Stimulated activated CD8-positive, alpha-beta memory T cell treated with anti-CD3 and anti-CD28 coated beads, Interleukin-12 subunit alpha, Interleukin-12 subunit beta, amount 100 ng/mL, for 1 hour (primary cell): ENCODE measurements around the gene SPAG5.

Experiments
- DNase-seq: peaks from one replicate; pipeline ENCODE4 v3.0.0-alpha.2; 2020; ENCODE audit warnings: low read depth

Gene SPAG5

DNA sequence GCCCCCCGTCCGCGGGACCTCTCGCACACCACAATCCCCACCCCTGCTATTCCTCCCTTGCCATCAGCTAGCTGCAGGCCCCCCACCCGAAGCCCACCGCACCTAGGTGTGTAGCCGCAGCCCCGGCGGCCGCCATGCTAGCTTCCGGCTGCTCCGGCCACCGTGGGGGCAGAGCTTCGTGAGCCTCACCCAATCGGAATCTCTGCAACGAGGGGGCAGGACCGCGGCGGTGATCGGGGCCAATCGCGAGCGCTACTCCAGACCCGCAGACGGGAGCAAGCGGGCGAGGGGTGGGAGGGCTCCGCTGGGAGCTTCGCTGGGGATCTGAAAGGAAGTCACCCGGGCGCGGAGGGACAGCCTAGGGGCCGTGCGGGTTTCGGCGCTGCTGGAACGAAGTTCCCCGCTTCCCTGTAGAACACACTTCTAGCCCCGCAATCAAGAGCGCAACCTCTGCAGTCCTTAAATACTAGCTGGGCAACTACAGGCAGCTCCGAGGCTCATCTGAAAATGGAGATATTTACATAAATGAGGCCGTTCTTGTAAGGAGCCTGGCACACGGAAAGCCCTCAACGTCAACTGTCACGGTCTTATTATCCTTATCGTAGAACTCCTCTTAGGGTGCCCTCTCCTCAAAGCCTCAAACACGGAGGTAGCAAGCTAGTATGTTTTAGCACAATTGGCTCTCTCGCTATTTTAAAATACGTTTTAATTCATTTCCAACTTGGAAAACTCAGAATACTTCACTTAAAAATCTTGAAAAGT is 27.3 kb downstream of the SPAG5 start, which contains the start of gene PIGS:
Gene PIGS (minus strand): TSS at position 164 of the 762 bp plus-strand sequence. CDS start 28 bp downstream, at position 136.
- DNase-seq, result peak; percentile 87

DNA sequence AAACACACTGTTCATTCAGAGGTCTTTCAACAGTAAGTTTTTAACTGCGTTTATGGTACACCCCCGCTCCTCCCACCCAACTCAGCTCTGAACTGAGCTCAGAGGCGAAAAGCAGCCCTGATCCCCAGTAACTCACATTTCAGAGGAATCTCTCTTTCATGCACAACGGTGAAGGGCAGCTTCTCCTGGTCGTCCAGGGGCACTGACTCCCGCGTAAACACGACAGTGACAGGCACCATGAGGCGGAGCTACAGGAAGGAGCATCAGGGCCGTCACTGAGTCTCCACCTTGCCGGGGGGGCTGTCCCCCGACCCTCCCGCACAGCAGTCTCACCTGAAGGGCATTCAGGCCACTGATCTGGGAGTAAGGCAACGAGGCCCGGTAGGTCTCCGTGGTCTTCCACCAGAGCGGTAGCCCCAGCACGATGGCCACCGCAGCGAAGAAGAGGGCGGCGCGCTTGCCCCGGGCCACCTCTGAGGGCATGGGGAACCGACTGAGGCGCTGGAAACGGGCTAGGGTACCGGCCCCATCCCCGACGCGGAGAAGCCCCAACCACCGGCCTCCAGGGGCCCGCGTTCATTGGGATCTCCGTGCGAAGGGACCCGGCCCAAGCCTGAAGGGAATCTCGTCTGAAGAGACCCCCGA is 28.0 kb downstream of the SPAG5 start:
- DNase-seq, result peak; percentile 15

DNA sequence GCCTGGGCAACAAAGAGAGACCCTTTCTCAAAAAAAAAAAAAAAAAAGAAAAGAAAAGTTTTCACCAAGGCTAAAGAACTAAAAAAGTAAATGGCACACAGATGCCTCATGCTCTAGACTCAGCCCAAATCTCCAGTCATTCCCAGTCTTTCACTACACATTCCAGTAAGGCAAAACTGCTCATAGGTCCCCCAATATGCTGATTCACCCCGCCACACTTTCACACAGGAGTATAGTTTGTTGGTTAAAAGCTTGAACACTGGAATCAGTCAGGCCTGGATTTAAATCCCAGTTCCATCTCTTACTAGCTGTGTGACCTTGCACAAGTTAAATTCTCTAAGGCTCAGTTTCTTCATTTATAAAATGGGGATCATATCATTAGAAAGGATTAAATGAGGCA is 29.4 kb downstream of the SPAG5 start:
- DNase-seq, result no peak

DNA sequence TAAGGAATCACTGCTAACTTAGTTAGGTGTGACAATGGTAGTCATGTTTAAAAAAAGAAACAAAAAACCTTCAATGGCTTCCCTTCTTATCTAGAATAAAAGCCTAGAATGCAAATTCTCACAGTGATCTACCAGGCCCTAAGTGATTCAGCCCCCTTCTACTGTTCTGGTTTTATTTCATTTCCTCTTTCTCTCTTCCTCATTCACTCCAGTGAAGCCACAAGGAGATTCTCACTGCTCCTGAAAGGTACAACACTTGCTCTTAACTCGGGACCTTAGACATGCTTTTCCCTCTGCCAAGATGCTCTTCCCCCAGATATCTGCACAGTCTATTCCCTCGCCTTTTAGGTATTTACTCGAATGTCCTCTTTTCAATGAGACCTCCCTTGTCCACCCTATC is 31.2 kb downstream of the SPAG5 start:
- DNase-seq, result no peak

DNA sequence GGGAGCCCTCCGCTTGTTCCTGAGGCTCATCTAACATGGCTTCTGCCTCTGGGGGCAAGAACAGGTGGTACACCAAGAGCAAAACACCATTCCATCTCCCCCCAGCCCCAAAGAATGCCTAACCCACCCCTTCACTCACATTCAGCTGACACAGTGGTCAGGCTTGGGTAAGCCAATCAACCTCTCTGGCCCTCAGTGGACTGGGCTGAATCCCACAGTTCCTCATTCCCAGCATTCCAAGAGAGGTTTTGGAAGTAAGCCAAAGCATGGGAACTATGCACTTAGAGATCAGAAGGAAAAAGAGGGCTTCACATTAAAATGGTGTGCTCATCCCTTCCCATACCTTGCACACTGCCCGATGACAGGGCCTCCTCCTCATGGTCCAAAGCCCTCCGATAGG is 35.4 kb downstream of the SPAG5 start:
- no peak for DNase-seq

DNA sequence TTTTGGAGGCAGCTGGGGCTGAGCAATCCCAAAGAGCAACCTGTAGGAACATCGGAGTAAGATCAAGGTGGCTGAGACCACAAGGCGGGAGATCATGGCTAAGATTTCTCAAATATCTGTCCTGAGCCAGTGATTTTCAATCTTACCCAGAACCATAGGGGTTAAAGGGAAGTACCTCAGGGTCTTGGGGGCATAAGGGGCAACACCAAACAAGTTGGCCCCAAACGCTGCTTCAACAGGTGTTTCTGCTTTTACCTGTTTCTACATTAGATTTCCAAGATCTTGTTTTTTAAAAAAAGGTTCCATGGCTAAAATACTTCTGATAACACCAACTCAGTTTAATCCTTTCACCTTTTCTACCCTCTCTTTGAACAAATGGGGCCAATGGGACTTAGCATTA is 43.8 kb downstream of the SPAG5 start:
- DNase-seq, result no peak

DNA sequence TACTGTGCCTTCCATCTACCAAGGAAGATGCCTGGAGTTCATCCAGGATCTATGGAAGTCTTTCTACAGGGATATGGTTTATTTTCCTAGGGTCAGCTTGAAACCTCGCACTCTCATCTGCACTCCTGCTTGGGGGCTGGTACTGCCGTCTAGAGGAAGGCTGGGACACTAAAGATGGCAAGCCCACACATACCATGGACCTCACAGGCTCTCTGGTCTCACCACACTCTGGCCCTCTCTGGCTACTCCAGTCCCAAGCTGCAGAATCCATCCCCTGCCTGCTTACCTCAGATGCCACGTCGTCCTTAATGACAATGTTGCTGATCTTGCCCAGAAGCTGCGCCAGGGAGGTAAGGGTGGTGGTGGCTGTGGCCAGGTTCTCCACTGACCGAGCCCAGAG is 44.3 kb downstream of the SPAG5 start:
- DNase-seq, result no peak

DNA sequence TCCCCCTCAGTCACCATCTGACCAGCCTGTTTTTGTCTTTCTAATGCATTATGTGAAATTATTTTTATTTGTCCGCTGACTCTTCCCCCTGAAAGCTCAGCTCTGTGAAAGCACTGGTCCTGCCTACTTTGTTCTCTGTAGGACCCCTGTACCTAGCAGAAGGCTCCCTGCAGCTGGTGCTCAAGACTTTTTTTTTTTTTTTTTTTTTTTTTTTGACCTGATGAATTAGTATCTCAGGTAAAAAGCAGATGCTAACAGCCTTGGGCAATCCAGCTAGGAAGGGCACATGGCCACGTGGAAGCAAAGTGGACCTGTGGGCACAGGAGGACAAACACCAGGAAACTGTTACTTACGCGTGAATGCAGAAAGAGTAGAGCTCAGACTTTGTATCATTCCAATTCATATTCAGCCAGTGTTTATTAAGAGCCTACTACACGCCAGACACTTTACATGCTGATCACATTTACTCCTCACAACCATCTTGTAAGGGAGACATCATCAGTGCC is 45.8 kb downstream of the SPAG5 start:
- DNase-seq, result no peak

DNA sequence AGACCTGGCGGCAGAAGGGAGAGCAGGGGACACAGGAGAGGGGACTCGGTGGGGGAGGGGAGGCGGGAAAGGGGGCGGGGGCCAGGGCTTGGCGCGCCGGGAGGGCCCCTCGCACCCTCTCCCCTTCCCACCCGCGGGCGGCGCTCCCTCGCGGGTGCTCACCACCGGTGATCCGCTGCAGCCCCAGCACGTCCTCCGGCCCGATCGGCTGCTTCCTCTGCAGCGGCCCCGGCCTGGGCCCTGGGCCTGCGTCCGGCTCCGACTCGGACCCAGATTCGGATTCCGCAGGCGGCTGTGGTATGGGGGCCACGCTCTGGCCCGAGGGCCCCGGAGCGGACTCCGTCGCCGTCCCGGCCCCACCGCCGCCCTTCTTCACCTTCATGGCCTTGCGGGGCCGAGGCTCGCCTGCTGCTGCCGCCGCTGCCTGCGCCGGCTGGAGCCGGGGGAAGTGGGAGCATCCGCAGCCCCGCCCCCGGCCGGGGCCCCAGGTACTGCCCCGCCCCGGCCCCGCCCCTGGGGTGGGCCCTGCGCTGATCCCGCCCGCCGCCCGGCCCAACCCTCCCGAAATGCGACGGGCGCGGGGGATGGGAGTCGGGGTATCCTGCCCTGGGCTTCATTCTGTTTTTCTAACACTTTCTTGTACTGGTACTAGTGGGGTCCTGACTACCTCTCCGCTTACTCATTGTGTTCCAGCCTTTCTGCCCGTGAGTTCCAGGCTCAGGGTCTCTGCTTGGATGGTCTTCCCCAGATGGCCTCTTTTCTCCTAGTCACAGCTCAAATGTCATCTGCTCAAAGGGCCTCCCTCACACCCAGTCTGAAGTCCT is 46.4 kb downstream of the SPAG5 start, which contains the start of gene UNC119:
Gene UNC119 (minus strand): TSS at position 449 of the 824 bp plus-strand sequence. CDS start 67 bp downstream, at position 382.
- peak; percentile 61 for DNase-seq

DNA sequence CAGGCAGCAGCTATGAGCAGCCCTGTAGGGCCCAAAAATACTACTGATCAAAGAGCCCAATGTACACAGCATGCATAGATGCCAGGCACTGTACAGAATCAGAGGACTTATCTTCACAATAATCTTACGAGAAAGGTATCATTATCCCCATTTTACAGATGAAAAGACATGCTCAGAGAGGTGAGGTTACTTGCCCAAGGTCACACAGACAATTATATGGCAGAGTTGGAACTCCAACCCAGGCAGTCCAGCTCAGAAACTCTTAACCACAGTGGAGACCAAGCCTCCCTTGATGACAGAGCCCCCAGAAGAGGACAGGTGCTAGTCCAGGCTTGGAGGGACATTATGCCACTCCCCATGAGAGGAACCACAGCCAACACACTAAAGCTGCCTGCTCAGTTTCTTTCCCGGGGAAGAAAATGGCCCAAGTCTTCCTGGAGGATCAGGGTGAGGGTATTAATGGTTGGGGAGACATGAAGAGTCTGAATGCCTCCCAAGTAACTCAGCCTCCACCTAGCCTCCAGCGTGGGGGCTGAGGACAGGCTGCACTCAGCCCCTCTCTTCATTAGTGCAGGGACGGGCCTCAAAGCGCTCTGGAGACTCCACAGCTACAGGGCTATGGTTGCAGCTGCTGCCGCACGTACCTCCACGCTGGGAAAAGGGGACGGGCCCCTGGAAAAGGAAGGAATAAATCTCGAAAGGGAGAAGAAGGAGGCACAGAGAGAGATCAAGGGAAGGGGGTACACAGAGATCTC is 47.2 kb downstream of the SPAG5 start:
- no peak for DNase-seq

DNA sequence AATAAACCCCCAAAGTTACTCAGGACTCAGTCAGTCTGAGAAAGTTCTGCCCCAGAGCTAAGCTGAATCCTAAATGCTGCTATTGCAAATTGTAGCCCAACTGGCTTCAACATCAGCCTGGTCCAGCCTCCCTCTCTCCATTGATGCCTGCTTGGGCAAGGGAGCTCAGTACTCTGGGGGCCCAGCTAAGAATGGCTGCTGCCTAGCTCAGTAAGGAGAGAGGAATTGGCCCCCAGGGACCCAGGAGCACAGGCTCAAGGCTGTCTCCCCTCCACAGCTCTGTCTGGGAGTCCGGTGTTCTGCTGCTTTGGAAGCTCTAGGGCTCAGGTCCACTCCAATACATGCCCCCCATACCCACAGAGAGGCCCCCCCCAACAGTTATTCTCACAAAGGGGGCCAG is 48.0 kb downstream of the SPAG5 start:
- no peak for DNase-seq

DNA sequence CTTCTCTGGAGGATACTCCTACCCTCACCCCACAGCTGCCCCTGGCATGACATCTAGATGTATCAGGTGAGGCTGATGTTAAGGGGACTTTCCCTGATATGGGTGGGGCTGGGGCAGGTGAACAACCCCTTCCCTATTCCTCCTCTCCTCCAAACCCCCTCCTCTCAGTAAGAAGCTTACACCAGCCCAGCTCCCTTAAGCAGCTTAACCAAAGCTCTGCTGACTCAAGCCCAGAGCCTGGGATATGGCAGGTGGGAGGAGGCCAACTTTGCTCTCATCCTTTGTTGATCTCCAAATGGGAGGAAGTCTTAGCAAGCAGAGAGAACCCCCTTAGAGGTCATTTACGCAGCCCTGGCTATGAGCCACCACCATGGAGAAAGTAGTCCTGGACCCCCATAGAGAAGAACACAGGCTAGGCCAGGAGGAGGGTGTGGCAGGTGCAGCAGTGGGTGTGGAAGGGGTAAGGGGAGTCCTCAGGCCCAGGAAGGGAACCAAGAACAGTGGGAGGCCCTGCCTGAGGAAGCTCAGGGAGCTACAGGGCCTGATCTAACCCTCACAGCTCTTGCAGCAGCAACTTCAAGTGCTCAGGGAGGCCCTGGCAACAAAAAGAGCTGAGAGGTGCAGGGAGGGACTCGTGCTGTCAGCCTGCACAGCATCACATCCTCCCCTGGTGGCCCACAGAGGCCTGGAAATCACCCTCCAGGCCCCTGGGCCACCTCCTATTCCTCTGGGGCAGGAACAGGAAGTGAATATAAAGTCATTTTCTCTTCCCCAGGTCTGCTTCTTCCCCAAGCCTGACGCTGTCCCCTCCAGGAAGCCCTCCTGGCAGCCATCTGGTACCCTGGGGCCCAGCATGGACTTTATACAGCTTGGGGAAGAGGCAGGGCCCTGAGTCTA is 49.3 kb downstream of the SPAG5 start:
- peak; percentile 15 for DNase-seq

DNA sequence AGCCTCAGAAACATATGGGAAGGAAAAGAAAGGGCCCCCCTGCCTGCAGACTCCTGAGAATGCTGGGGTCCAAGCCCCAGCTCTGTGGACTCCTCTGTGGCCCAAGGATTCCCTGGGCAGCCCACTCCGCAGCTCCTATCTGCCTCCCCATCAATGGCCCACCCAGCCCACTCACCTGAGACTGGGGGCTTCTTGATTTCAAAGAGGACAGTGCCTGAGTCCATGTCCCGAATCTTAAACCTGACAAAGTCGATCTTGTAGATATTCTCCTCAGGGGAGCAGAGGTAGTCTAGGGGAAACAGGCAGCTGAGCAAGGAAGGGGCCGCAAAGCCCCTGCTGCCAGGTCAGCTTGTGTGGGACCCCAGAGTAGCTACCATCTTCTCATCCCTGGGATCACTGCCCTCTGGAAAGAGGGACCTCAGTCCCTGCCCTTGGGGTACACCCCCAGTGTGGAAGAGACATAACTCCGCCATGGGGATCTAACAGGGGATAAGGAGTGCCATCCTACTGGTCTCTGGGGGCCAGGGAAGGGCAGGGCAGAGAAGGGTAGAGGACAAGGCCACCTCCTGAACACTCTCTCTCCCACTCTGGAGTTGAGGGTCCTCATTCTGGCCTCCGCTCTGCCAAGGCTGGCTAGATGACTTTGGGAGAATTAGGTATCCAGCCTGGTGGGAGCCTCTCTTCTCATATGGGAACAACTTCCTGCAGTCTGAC is 50.3 kb downstream of the SPAG5 start:
- DNase-seq, result no peak

DNA sequence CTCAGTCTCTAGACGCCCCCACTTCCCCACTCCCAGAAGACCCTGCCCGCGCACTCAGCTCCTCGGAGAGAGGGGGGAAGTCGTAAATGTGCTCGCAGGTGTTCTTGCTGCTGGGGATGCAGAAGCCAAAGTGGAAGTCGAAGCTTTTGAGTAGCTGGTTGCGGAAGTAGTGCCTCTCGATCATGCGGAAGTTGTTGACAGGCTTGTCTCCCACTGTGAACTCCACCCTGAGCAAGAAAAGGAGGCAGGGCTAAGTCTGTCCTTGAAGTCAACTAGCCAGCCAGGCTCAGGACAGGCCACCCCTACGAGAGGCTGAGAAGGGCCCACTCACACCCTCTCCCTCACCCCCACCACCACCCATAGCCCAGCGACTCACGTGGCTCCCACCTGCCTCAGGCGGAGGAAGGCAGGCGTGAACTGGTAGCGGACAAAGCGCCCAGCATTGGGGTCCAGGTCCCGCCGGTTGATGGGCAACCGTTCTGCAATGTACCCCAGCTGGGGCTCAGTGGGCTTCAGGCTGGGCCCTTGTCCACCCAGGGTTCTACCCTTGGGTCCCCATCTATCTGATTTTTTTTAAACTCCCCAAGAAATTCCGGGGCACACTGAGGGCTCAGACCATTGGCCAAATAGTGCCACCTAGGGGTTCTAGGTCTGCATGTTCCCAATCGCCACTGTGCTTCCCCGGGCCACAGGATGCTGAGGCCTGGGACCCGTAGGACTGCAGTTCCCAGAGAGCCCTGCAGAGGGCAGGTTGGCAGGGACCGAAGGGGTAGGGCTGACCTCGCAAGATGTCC is 51.0 kb downstream of the SPAG5 start:
- DNase-seq, result peak; percentile 11

DNA sequence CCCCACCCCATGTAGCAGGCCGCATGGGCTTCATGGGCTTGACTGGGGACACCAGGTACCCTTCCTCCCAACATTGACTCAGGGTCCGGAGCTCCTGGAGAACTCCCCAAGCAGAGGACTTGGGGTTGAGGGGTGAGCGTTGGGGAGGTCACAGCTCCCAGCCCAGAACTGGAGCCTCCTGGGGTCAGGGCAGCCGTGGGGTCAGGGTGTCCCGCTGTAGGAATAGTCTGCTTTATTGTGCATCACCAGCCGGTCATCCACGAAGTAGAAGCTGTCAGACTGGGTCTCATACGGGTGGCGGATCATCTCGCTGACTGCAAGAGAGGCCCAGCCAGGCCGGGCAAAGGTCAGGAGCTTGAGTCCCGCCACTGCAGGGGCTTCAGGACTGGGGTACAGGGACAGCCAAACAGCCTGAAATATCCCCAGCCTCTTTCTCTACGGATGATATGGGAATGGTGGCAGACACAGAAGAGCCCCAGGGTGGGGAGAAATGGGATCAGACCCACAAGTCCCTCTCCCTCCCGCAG is 51.7 kb downstream of the SPAG5 start:
- DNase-seq, result no peak

DNA sequence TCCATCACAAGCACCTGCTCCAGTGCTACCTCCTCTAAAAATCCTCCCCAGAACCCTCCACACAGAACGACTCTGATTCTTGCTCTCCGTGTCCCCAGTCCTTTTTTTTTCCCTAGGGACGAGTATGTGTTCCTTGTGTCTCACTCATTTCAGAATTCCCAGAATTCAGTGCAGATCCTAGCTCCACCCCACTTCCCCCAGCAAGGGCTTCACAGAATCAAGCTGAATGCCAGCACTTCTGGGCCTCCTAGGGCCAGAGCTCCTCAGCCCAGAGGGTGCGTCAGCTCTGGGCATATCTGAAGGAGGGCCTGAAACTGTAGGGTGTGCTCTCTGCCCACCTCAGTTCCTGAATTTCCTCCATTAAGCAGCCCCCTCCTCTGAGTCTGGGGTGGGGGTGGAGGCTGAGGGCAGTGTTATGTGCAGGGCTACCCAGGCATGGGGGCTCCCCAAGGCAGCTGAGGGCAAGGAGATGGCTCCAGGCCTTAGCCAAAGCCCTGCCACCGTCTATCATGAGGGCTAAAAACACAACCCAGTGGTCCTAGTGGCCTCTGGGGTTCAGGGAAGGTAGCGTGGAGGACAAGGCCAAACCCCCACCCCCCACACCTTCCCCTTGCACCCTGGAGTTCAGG is 52.9 kb downstream of the SPAG5 start:
- no peak for DNase-seq

DNA sequence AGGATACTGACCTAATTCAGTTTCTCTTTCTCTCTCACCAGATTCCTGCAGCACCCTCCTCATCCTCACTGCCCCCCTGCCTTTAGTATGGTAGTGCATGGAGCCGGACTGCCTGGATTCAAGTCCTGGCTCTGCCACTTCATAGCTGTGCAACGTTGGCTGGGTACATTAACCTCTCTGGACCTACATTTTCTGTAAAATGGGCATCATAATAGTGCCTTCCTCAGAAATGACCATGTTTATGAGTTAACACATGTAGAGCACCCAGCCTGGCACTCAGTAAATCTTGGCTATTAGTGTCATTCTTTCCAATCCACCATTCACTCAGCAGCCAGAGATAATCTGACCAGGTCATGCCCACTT is 53.7 kb downstream of the SPAG5 start:
- DNase-seq, result no peak

DNA sequence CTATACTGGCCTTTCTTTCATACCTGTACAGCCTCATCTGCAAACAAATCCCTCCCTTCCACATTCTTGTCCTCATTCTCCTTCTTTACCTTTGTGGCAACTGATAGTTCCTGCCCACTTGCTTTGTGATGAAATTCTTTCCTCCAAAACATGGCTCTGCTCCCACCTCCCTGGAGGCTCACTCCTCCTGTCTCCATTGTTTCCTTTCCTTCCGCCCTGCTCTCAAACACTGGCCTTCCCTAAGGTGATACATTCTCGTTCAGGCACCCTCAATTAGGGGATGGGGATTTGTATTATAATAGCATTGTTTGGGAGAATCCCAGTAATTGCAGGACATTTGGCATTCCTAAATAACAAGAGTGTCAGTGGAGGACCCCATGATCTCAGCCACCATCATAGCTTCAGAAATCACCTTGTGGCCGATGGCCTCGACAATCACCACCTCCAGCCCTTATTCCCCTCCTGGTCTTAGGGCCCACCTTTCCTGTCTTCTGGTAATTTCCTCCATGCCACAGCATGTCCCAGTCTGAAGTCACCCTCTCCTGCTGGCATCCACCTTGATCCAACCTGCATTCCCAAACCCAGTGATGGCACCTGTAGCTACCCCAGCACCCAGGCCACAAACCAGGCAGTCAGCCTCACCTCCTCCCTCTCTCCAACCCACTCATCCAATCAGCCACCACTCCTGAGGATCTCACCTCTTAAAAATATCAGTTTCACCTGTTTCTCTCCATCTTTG is 54.3 kb downstream of the SPAG5 start:
- no peak for DNase-seq
